ENCODE results near the gene OR10J1. TPM values are rescaled to one million over a fixed set of nuclear protein-coding genes. Genes with fewer than 3 reads are reported as not detected.

OR10J1 gene
- total RNA-seq = not detected

- ATAC-seq (ENCODE audit: low read depth) = no peak
- Mint-ChIP-seq H3K27me3 (peaks cover 4% of the 10 kb centered on the region), H3K4me3 (no peak within 1 kb of the TSS), H3K9me3 (no peaks in the 10 kb centered on the region), H3K36me3 (no peaks in the 10 kb centered on the region), H3K27ac (no peak within 1 kb of the TSS), H3K4me1 (no peaks in the 10 kb centered on the region)
- DNase-seq = no peak
- POLR2A ChIA-PET = no interaction called here
These were observed at the start of gene OR10J1 for GRCh38 chr1:159439422-159439821. Gene OR10J1, plus strand, starts transcription at chr1:159439722. Its CDS starts 70 bp downstream, at chr1:159439792.

GRCh38 chr1:159406821-159407220, 32.7 kb upstream of the OR10J1 start:
- DNase-seq (no peak), ATAC-seq (ENCODE audit: low read depth) (no peak)
- peaks cover 2% of the 10 kb centered on the region for H3K9me3 Mint-ChIP-seq
- H3K27me3 Mint-ChIP-seq = no peaks in the 10 kb centered on the region
- H3K4me3 Mint-ChIP-seq = no peak overlapping the region
- no peaks in the 10 kb centered on the region for H3K4me1 Mint-ChIP-seq
- H3K36me3 Mint-ChIP-seq = no peaks in the 10 kb centered on the region
- no peak overlapping the region for H3K27ac Mint-ChIP-seq
- POLR2A ChIA-PET = no interaction called here

- Mint-ChIP-seq H3K36me3 (no peaks in the 10 kb centered on the region), H3K27ac (no peak overlapping the region), H3K9me3 (peaks cover 2% of the 10 kb centered on the region), H3K4me3 (no peak overlapping the region), H3K27me3 (no peaks in the 10 kb centered on the region), H3K4me1 (no peaks in the 10 kb centered on the region)
- DNase-seq (no peak), ATAC-seq (ENCODE audit: low read depth) (no peak)
- POLR2A ChIA-PET = no interaction called here
These were observed 30.6 kb upstream of the OR10J1 start for GRCh38 chr1:159408862-159409400.

- H3K36me3 Mint-ChIP-seq = no peaks in the 10 kb centered on the region
- no peak overlapping the region for H3K4me3 Mint-ChIP-seq
- POLR2A ChIA-PET = no interaction called here
- peaks cover 3% of the 10 kb centered on the region for H3K27me3 Mint-ChIP-seq
- H3K4me1 Mint-ChIP-seq = no peaks in the 10 kb centered on the region
- H3K9me3 Mint-ChIP-seq = peaks cover 7% of the 10 kb centered on the region
- ATAC-seq (ENCODE audit: low read depth) (no peak), DNase-seq (no peak)
- no peak overlapping the region for H3K27ac Mint-ChIP-seq
These were observed 17.7 kb upstream of the OR10J1 start for GRCh38 chr1:159421821-159422220.

- Mint-ChIP-seq H3K4me3 (no peak overlapping the region), H3K9me3 (no peaks in the 10 kb centered on the region), H3K4me1 (no peaks in the 10 kb centered on the region), H3K27ac (no peak overlapping the region), H3K36me3 (no peaks in the 10 kb centered on the region), H3K27me3 (peaks cover 5% of the 10 kb centered on the region)
- no peak for ATAC-seq (ENCODE audit: low read depth)
- POLR2A ChIA-PET = no interaction called here
- DNase-seq = no peak
These were observed 11.0 kb upstream of the OR10J1 start for GRCh38 chr1:159428536-159428935.

- Mint-ChIP-seq H3K27ac (no peak overlapping the region), H3K4me1 (no peaks in the 10 kb centered on the region), H3K9me3 (no peaks in the 10 kb centered on the region), H3K27me3 (peaks cover 5% of the 10 kb centered on the region), H3K36me3 (no peaks in the 10 kb centered on the region), H3K4me3 (no peak overlapping the region)
- no peak for ATAC-seq (ENCODE audit: low read depth)
- POLR2A ChIA-PET = no interaction called here
- DNase-seq = no peak
These were observed 10.3 kb upstream of the OR10J1 start for GRCh38 chr1:159429074-159429861.

- POLR2A ChIA-PET = no interaction called here
- Mint-ChIP-seq H3K4me1 (no peaks in the 10 kb centered on the region), H3K9me3 (no peaks in the 10 kb centered on the region), H3K27ac (no peak overlapping the region), H3K4me3 (no peak overlapping the region), H3K36me3 (no peaks in the 10 kb centered on the region), H3K27me3 (peaks cover 3% of the 10 kb centered on the region)
- DNase-seq (no peak), ATAC-seq (ENCODE audit: low read depth) (no peak)
These were observed 8.5 kb upstream of the OR10J1 start for GRCh38 chr1:159430985-159431384.

GRCh38 chr1:159431904-159432303, 7.6 kb upstream of the OR10J1 start, which contains the start of gene OR10J4:
Gene OR10J4, plus strand, starts transcription at chr1:159432204.
- POLR2A ChIA-PET = no interaction called here
- no peaks in the 10 kb centered on the region for H3K36me3 Mint-ChIP-seq
- DNase-seq = no peak
- H3K27ac Mint-ChIP-seq = no peak within 1 kb of the TSS
- H3K4me1 Mint-ChIP-seq = no peaks in the 10 kb centered on the region
- H3K4me3 Mint-ChIP-seq = no peak within 1 kb of the TSS
- peaks cover 4% of the 10 kb centered on the region for H3K27me3 Mint-ChIP-seq
- no peaks in the 10 kb centered on the region for H3K9me3 Mint-ChIP-seq
- no peak for ATAC-seq (ENCODE audit: low read depth)

- Mint-ChIP-seq H3K9me3 (no peaks in the 10 kb centered on the region), H3K27ac (no peak overlapping the region), H3K36me3 (no peaks in the 10 kb centered on the region), H3K27me3 (peaks cover 4% of the 10 kb centered on the region), H3K4me1 (no peaks in the 10 kb centered on the region), H3K4me3 (no peak overlapping the region)
- no peak for DNase-seq
- POLR2A ChIA-PET = no interaction called here
- no peak for ATAC-seq (ENCODE audit: low read depth)
These were observed 3.1 kb upstream of the OR10J1 start for GRCh38 chr1:159436469-159436868.

GRCh38 chr1:159441360-159441759, 1.8 kb downstream of the OR10J1 start:
- DNase-seq (no peak), ATAC-seq (ENCODE audit: low read depth) (no peak)
- Mint-ChIP-seq H3K9me3 (no peaks in the 10 kb centered on the region), H3K27me3 (peaks cover 2% of the 10 kb centered on the region), H3K4me1 (no peaks in the 10 kb centered on the region), H3K27ac (no peak overlapping the region), H3K36me3 (no peaks in the 10 kb centered on the region), H3K4me3 (no peak overlapping the region)
- POLR2A ChIA-PET = no interaction called here

- Mint-ChIP-seq H3K36me3 (no peaks in the 10 kb centered on the region), H3K9me3 (no peaks in the 10 kb centered on the region), H3K4me3 (no peak overlapping the region), H3K27me3 (peaks cover 2% of the 10 kb centered on the region), H3K27ac (no peak overlapping the region), H3K4me1 (no peaks in the 10 kb centered on the region)
- ATAC-seq (ENCODE audit: low read depth) (no peak), DNase-seq (no peak)
- POLR2A ChIA-PET = no interaction called here
These were observed 2.9 kb downstream of the OR10J1 start for GRCh38 chr1:159442428-159442827.

GRCh38 chr1:159443066-159443750, 3.7 kb downstream of the OR10J1 start:
- POLR2A ChIA-PET = no interaction called here
- Mint-ChIP-seq H3K36me3 (no peaks in the 10 kb centered on the region), H3K4me3 (no peak overlapping the region), H3K9me3 (no peaks in the 10 kb centered on the region), H3K4me1 (no peaks in the 10 kb centered on the region), H3K27me3 (peaks cover 2% of the 10 kb centered on the region), H3K27ac (no peak overlapping the region)
- DNase-seq (no peak), ATAC-seq (ENCODE audit: low read depth) (no peak)

- H3K4me1 Mint-ChIP-seq = no peaks in the 10 kb centered on the region
- DNase-seq (no peak), ATAC-seq (ENCODE audit: low read depth) (no peak)
- H3K4me3 Mint-ChIP-seq = no peak overlapping the region
- H3K36me3 Mint-ChIP-seq = no peaks in the 10 kb centered on the region
- no peaks in the 10 kb centered on the region for H3K27me3 Mint-ChIP-seq
- POLR2A ChIA-PET = no interaction called here
- no peak overlapping the region for H3K27ac Mint-ChIP-seq
- H3K9me3 Mint-ChIP-seq = no peaks in the 10 kb centered on the region
These were observed 5.0 kb downstream of the OR10J1 start for GRCh38 chr1:159444511-159444910.

- H3K36me3 Mint-ChIP-seq = no peaks in the 10 kb centered on the region
- H3K4me1 Mint-ChIP-seq = no peaks in the 10 kb centered on the region
- ATAC-seq (ENCODE audit: low read depth) (no peak), DNase-seq (no peak)
- H3K4me3 Mint-ChIP-seq = no peak overlapping the region
- H3K27me3 Mint-ChIP-seq = no peaks in the 10 kb centered on the region
- H3K9me3 Mint-ChIP-seq = no peaks in the 10 kb centered on the region
- no peak overlapping the region for H3K27ac Mint-ChIP-seq
- POLR2A ChIA-PET = no interaction called here
These were observed 8.7 kb downstream of the OR10J1 start for GRCh38 chr1:159448181-159448580.
